ENCODE data around the gene KDM8. TPM values are rescaled to one million over a fixed set of nuclear protein-coding genes. Genes with fewer than 3 reads are reported as not detected.

The KDM8 gene
- total and polyA plus RNA-seq, 12 donors, result 3.4 to 14.6 (median 8.5) TPM

GRCh38 chr16:27161398-27161797, 41.9 kb upstream of the KDM8 start:
- WGBS, 4 donors, result 54 to 85% (median 65%) methylated on average over 2 to 3 of the region's 3 CpGs
- Histone ChIP-seq H3K4me3 (no peak overlapping the region), H3K27ac (no peak overlapping the region), H3K4me1 (replicated peaks in 1 of 2) (no peaks in the 10 kb centered on the region), H3K27me3 (no peaks in the 10 kb centered on the region), H3K9me3 (replicated peaks in 1 of 3) (peaks cover 0 to 7% (median 0%) of the 10 kb centered on the region in 3 donors), H3K36me3 (replicated peaks in 1 of 2) (no peaks in the 10 kb centered on the region)
- TF ChIP-seq CTCF (IDR thresholded peaks at IDR 0.05), result no peak
- TF ChIP-seq POLR2A (IDR thresholded peaks at IDR 0.05), result no peak
- DNase-seq, result no peak
- intact Hi-C loops (cut with DNase I), result no loop called here

GRCh38 chr16:27164352-27164751, 39.0 kb upstream of the KDM8 start:
- Histone ChIP-seq H3K27me3 (no peaks in the 10 kb centered on the region), H3K4me3 (no peak overlapping the region), H3K4me1 (replicated peaks in 1 of 2) (no peaks in the 10 kb centered on the region), H3K9me3 (replicated peaks in 1 of 3) (peaks cover 0 to 7% (median 0%) of the 10 kb centered on the region in 3 donors), H3K27ac (no peak overlapping the region), H3K36me3 (replicated peaks in 1 of 2) (no peaks in the 10 kb centered on the region)
- no peak for TF ChIP-seq CTCF (IDR thresholded peaks at IDR 0.05)
- no peak for TF ChIP-seq POLR2A (IDR thresholded peaks at IDR 0.05)
- no peak for DNase-seq
- intact Hi-C loops (cut with DNase I), result no loop called here

GRCh38 chr16:27165576-27165975, 37.8 kb upstream of the KDM8 start:
- no peak overlapping the region for H3K27ac ChIP-seq
- H3K36me3 ChIP-seq (replicated peaks in 1 of 2), result no peaks in the 10 kb centered on the region
- TF ChIP-seq CTCF (IDR thresholded peaks at IDR 0.05) (no peak), POLR2A (IDR thresholded peaks at IDR 0.05) (no peak)
- no peak overlapping the region for H3K4me3 ChIP-seq
- H3K9me3 ChIP-seq (replicated peaks in 1 of 3), result peaks cover 0 to 7% (median 0%) of the 10 kb centered on the region in 3 donors
- 79 to 86% (median 81%) methylated on average over 3 of the region's 3 CpGs for WGBS, 4 donors
- intact Hi-C loops (cut with DNase I), result no loop called here
- no peaks in the 10 kb centered on the region for H3K27me3 ChIP-seq
- no peak for DNase-seq
- H3K4me1 ChIP-seq (replicated peaks in 1 of 2), result no peaks in the 10 kb centered on the region

- intact Hi-C loops (cut with DNase I), result no loop called here
- DNase-seq, result no peak
- Histone ChIP-seq H3K4me3 (no peak overlapping the region), H3K36me3 (replicated peaks in 1 of 2) (no peaks in the 10 kb centered on the region), H3K27me3 (no peaks in the 10 kb centered on the region), H3K9me3 (replicated peaks in 1 of 3) (peaks cover 0 to 2% (median 0%) of the 10 kb centered on the region in 3 donors), H3K27ac (no peak overlapping the region), H3K4me1 (replicated peaks in 1 of 2) (no peaks in the 10 kb centered on the region)
- 74 to 84% (median 78%) methylated on average over 7 to 8 of the region's 8 CpGs for WGBS, 4 donors
- TF ChIP-seq CTCF (IDR thresholded peaks at IDR 0.05) (no peak), POLR2A (IDR thresholded peaks at IDR 0.05) (no peak)
Observed at GRCh38 chr16:27168790-27169189, 34.5 kb upstream of the KDM8 start.

All from adrenal gland (tissue), 12 donors.